ENCODE data around the gene RSRC1. TPM values are rescaled to one million over a fixed set of nuclear protein-coding genes. Genes with fewer than 3 reads are reported as not detected.

The RSRC1 gene
- total RNA-seq, 2 experiments from 2014 or later: 42.9 to 48.9 TPM

DNA sequence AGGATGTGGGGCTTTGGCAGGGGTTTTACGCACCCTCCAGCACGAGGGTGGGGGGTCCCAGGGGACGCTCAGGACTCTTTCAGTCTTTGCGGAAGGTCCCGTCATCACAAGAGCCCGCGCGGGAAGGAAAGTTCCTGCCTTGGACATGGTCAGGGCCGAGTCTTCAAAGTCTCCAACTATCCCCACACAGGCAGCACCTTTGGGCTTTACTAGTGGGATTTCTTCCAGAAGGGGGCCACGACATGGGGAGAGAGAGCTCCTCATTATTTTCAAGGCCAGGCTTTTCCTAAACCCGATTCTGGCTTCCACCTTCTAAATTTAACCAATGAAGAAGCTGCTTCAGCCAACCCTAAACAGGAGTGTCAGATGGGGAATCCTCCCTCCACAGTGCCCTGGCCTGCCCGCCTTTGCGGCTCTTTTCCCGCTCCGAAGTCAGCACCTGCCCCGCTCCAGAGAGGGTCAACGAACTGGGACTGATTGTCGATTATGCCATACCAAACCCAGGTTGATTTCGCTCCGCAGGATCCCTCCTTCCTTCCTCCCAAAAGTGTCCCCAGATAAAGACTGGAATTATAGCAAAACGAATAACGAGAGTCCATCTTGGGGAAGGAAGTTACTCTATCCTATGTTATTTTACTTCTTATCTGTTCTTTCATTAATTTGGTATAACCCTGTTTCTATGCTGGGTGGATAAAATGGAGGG lies 14.6 kb upstream of the RSRC1 start:
- POLR2A ChIA-PET: no interaction called here
- H3K4me3 Mint-ChIP-seq: no peak overlapping the region
- no peak for ATAC-seq (ENCODE audit: low read depth)

GRCh38 chr3:158095814-158096704 lies 13.8 kb upstream of the RSRC1 start:
- H3K9me3 Mint-ChIP-seq: no peaks in the 10 kb centered on the region
- no peak overlapping the region for H3K4me3 Mint-ChIP-seq
- H3K27me3 Mint-ChIP-seq: peaks cover 97% of the 10 kb centered on the region
- peaks cover 9% of the 10 kb centered on the region for H3K4me1 Mint-ChIP-seq
- DNase-seq (no peak), ATAC-seq (ENCODE audit: low read depth) (no peak)
- H3K36me3 Mint-ChIP-seq: no peaks in the 10 kb centered on the region
- POLR2A ChIA-PET: no interaction called here
- H3K27ac Mint-ChIP-seq: no peak overlapping the region

More for the DNA sequence above, 14.6 kb upstream of the RSRC1 start:
- peaks cover 9% of the 10 kb centered on the region for H3K4me1 Mint-ChIP-seq
- peaks cover 97% of the 10 kb centered on the region for H3K27me3 Mint-ChIP-seq
- peak; percentile 29 for DNase-seq
- H3K36me3 Mint-ChIP-seq: no peaks in the 10 kb centered on the region
- no peaks in the 10 kb centered on the region for H3K9me3 Mint-ChIP-seq
- no peak overlapping the region for H3K27ac Mint-ChIP-seq

- H3K4me1 Mint-ChIP-seq: peaks cover 9% of the 10 kb centered on the region
- no peaks in the 10 kb centered on the region for H3K36me3 Mint-ChIP-seq
- DNase-seq: no peak
- peaks cover 97% of the 10 kb centered on the region for H3K27me3 Mint-ChIP-seq
- no peak overlapping the region for H3K27ac Mint-ChIP-seq
- no peak for ATAC-seq (ENCODE audit: low read depth)
- peak overlapping the region; percentile 88 for H3K4me3 Mint-ChIP-seq
- H3K9me3 Mint-ChIP-seq: no peaks in the 10 kb centered on the region
- POLR2A ChIA-PET: no interaction called here
These were observed 12.8 kb upstream of the RSRC1 start for GRCh38 chr3:158097081-158097592.

DNA sequence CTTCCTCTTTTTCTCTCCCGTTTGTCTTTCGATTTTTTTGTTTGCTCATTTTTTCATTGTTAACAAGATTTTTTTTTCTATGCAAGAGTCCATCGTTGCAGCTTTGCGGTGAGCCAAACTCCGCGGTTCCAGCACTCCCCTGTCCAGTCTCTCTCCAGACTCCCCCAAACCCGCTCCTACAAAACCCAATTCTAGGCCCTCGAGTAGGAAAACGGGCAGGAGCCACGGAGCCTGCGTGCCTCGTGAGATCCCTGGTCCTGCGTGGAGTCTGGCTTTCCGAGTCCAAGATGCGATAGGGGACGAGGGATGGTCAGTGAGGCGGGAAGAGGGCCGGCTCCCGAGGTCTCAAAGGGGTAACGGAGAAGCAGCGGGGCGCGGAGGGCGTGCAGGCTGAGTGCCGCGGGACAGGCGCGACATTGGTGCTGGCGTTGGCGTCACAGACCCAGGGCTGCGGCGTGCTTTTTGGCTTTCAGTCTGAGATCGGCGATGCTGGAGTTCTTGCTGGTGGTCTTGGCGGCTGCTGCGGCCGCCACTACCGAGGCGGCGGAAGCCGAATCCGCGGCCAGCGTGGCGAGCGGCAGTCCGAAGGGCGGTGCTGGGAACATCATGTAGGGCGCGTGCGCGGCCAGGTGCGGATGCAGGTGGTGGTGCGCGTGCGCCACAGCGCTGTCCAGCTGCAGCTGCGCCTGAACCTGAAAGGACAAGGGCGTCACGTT lies 12.1 kb upstream of the RSRC1 start:
- Mint-ChIP-seq H3K36me3 (no peaks in the 10 kb centered on the region), H3K4me1 (peaks cover 11% of the 10 kb centered on the region), H3K27ac (peak overlapping the region; percentile 21), H3K9me3 (no peaks in the 10 kb centered on the region), H3K27me3 (peaks cover 97% of the 10 kb centered on the region), H3K4me3 (peak overlapping the region; percentile 88)
- ATAC-seq (ENCODE audit: low read depth): peak; percentile 97
- peak; percentile 83 for DNase-seq
- POLR2A ChIA-PET: interaction anchor here (0.6 to 2.0 kb wide), 3 partner anchors 9 to 22 kb away, joined by 3 to 9 read pairs (median 3); partner anchors contain the start of gene RSRC1

DNA sequence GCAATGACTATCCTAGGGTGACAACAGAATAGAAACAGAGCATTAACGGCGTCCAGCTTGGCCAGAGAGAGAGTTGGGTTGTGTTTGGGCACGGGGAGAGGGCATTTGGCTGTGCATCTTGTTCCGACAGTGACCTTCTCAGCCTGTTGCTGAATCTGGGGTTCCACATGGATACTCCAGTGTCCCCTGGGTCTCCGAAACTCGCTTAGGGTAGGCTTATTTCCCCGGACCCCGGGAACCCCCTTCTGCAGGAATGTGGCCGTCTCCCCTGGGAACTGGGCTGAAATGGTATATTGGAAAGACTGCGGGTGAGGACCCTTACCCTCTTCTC lies 11.6 kb upstream of the RSRC1 start:
- no peak for DNase-seq
- Mint-ChIP-seq H3K36me3 (peaks cover 1% of the 10 kb centered on the region), H3K4me3 (peak overlapping the region; percentile 88), H3K27me3 (peaks cover 98% of the 10 kb centered on the region), H3K27ac (no peak overlapping the region), H3K9me3 (peaks cover 1% of the 10 kb centered on the region), H3K4me1 (peaks cover 16% of the 10 kb centered on the region)
- POLR2A ChIA-PET: interaction anchor here (0.6 to 2.0 kb wide), 3 partner anchors 8 to 22 kb away, joined by 3 to 9 read pairs (median 3); partner anchors contain the start of gene RSRC1
- no peak for ATAC-seq (ENCODE audit: low read depth)

- Mint-ChIP-seq H3K9me3 (peaks cover 1% of the 10 kb centered on the region), H3K36me3 (peaks cover 1% of the 10 kb centered on the region), H3K4me3 (peak overlapping the region; percentile 39), H3K27ac (no peak overlapping the region), H3K27me3 (peaks cover 98% of the 10 kb centered on the region), H3K4me1 (peaks cover 20% of the 10 kb centered on the region)
- ATAC-seq (ENCODE audit: low read depth): no peak
- no peak for DNase-seq
- POLR2A ChIA-PET: interaction anchor here (0.6 to 2.0 kb wide), 2 partner anchors 10 to 21 kb away, joined by 3 to 9 read pairs; partner anchors contain the start of gene RSRC1
These were observed 11.0 kb upstream of the RSRC1 start for GRCh38 chr3:158098834-158099424.

DNA sequence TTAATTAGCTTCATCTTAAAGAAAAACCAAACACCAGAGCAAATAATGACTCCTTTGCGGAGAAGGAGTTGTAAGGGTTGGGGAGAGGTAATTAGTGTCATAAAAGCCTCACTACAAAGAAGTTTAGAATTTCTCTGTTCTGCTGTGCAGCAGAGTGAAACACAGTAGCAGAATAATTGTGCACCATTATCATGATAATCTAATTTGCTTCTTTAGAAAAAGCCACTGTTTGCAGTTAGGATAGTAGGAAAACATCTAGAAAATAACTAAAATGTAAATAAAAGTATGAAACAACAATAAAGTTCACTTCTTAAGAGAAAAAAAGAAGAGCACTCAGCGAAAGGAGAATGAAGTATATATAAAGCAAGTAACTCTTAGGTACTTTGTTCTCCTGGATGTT lies 9.2 kb upstream of the RSRC1 start:
- H3K27ac Mint-ChIP-seq: no peak overlapping the region
- H3K9me3 Mint-ChIP-seq: peaks cover 1% of the 10 kb centered on the region
- H3K27me3 Mint-ChIP-seq: peaks cover 94% of the 10 kb centered on the region
- H3K36me3 Mint-ChIP-seq: peaks cover 1% of the 10 kb centered on the region
- no peak overlapping the region for H3K4me3 Mint-ChIP-seq
- no peak for DNase-seq
- no peak for ATAC-seq (ENCODE audit: low read depth)
- POLR2A ChIA-PET: no interaction called here
- peaks cover 25% of the 10 kb centered on the region for H3K4me1 Mint-ChIP-seq

- no peak for ATAC-seq (ENCODE audit: low read depth)
These were observed 8.3 kb upstream of the RSRC1 start for GRCh38 chr3:158101335-158102241.

GRCh38 chr3:158102242-158103080 lies 7.4 kb upstream of the RSRC1 start:
- ATAC-seq (ENCODE audit: low read depth): no peak
- Mint-ChIP-seq H3K36me3 (peaks cover 1% of the 10 kb centered on the region), H3K4me1 (peaks cover 36% of the 10 kb centered on the region), H3K4me3 (peak overlapping the region; percentile 55), H3K9me3 (peaks cover 1% of the 10 kb centered on the region), H3K27me3 (peaks cover 92% of the 10 kb centered on the region), H3K27ac (peak overlapping the region; percentile 65)
- peak; percentile 34 for DNase-seq
- POLR2A ChIA-PET: no interaction called here

More at GRCh38 chr3:158101335-158102241, 8.3 kb upstream of the RSRC1 start:
- DNase-seq: no peak
- H3K4me1 Mint-ChIP-seq: peaks cover 30% of the 10 kb centered on the region
- peaks cover 1% of the 10 kb centered on the region for H3K9me3 Mint-ChIP-seq
- no peak overlapping the region for H3K27ac Mint-ChIP-seq
- peaks cover 1% of the 10 kb centered on the region for H3K36me3 Mint-ChIP-seq
- POLR2A ChIA-PET: no interaction called here
- no peak overlapping the region for H3K4me3 Mint-ChIP-seq
- H3K27me3 Mint-ChIP-seq: peaks cover 93% of the 10 kb centered on the region

DNA sequence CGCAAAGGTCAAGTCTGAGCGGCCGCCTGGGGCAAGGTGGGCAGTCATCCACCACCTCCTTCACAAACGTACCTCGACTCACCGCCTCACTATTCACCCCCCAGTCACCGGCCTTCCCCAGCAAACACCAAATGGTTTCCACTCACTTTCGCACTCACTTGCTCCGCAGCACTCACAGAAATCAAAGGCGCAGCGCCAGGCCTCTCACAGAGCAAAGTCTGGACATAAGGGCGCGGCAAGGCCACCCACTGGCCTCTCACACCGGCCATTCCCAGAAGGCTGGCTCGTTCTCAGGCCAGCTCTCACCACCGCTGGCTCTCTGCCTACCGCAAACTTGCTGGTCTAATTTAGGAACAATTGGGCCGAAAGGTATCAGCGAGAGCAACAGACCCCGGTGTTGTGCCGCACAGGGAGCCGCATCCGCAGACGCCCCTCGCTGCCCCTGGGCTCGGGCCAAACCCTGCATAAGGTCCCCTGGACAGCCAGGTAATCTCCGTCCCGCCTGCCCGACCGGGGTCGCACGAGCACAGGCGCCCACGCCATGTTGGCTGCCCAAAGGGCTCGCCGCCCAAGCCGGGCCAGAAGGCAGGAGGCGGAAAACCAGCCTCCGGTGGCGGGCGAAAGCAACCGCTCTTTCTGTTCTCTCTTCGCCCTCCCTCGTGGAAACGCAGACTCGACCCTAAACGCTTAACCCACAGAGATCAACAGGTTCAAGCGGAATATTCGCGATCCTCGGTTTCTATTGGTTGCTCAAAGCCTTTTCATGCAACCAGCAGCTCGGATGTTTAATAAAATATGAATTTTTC lies 6.6 kb upstream of the RSRC1 start:
- POLR2A ChIA-PET: no interaction called here
- peak overlapping the region; percentile 55 for H3K4me3 Mint-ChIP-seq
- peaks cover 1% of the 10 kb centered on the region for H3K9me3 Mint-ChIP-seq
- H3K4me1 Mint-ChIP-seq: peaks cover 33% of the 10 kb centered on the region
- ATAC-seq (ENCODE audit: low read depth) (no peak), DNase-seq (peak; percentile 49)
- peaks cover 1% of the 10 kb centered on the region for H3K36me3 Mint-ChIP-seq
- H3K27me3 Mint-ChIP-seq: peaks cover 92% of the 10 kb centered on the region
- H3K27ac Mint-ChIP-seq: peak overlapping the region; percentile 79

GRCh38 chr3:158103887-158104327 lies 6.0 kb upstream of the RSRC1 start:
- no peak for ATAC-seq (ENCODE audit: low read depth)
- H3K27me3 Mint-ChIP-seq: peaks cover 92% of the 10 kb centered on the region
- POLR2A ChIA-PET: no interaction called here
- peaks cover 1% of the 10 kb centered on the region for H3K36me3 Mint-ChIP-seq
- peaks cover 1% of the 10 kb centered on the region for H3K9me3 Mint-ChIP-seq
- peak overlapping the region; percentile 5 for H3K27ac Mint-ChIP-seq
- DNase-seq: peak; percentile 32
- peaks cover 33% of the 10 kb centered on the region for H3K4me1 Mint-ChIP-seq
- H3K4me3 Mint-ChIP-seq: peak overlapping the region; percentile 55

Data from activated naive CD8-positive, alpha-beta T cell treated with anti-CD3 and anti-CD28 coated beads, Interleukin-2, amount 10 ng/mL, durations not matched to agents 7 days and 5 days (primary cell).